Measurements from ENCODE around the gene PRSS23.

The PRSS23 gene

GRCh38 chr11:86772999-86773398, 27.3 kb upstream of the PRSS23 start:
- Histone ChIP-seq H3K36me3 (ENCODE audit: control insufficient read depth in 5 of 5, insufficient read depth in 5 of 5, low read length in 5 of 5) (no peaks in the 10 kb centered on the region), H3K27ac (ENCODE audit: low read depth, low read length) (no peak overlapping the region), H3K9me3 (ENCODE audit: control insufficient read depth in 5 of 5, low read length in 5 of 5) (no peaks in the 10 kb centered on the region), H3K27me3 (ENCODE audit: control insufficient read depth in 5 of 5, insufficient read depth in 4 of 5, low read length in 5 of 5) (no peaks in the 10 kb centered on the region), H3K9ac (ENCODE audit: low read length in 5 of 5) (no peak overlapping the region), H3K4me1 (ENCODE audit: control insufficient read depth in 5 of 5, insufficient read depth in 5 of 5, low read length in 5 of 5) (no peaks in the 10 kb centered on the region), H3K4me3 (ENCODE audit: low read depth in 1 of 5, low read length in 5 of 5) (no peak overlapping the region)

DNA sequence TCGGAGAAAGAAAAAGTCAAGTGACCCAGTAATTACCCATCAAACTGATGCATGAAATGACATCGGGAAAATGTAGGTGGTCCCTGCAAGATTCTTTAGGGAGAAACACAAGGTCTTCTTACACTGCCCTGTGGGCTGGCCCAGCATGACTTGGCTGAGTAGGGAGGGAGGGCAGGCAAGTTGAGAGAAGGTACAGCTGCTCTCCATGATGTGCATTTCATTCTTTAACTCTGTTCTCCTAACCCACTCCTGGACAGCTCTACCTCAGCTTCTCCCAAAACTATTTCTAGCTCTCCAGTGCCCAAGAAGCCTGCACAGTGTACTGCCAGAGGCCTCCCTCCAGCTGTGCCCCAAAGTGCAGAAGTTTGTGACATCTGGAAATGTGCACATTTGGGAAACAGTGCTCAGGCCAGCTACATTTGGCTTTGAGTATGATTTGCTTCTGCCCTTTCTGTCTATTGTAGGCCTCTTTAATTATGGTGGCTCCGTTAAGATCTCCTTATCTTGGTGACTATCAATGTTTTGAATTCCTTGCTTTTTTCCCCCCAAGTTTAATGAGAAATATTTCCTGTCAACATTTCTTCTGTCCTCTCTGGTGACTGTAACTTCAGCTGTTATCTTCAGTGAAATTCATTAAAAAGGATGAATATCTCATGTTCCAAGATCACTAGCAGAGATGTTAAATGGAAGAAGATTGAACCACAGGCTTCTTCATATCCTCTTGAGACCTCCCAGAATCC, 26.7 kb upstream of the PRSS23 start:
- no peaks in the 10 kb centered on the region for H3K36me3 ChIP-seq (ENCODE audit: control insufficient read depth in 5 of 5, insufficient read depth in 5 of 5, low read length in 5 of 5)
- no peak overlapping the region for H3K9ac ChIP-seq (ENCODE audit: low read length in 5 of 5)
- H3K4me1 ChIP-seq (ENCODE audit: control insufficient read depth in 5 of 5, insufficient read depth in 5 of 5, low read length in 5 of 5): no peaks in the 10 kb centered on the region
- H3K27ac ChIP-seq (ENCODE audit: low read depth, low read length): no peak overlapping the region
- H3K4me3 ChIP-seq (ENCODE audit: low read depth in 1 of 5, low read length in 5 of 5): no peak overlapping the region
- H3K9me3 ChIP-seq (ENCODE audit: control insufficient read depth in 5 of 5, low read length in 5 of 5): no peaks in the 10 kb centered on the region
- no peaks in the 10 kb centered on the region for H3K27me3 ChIP-seq (ENCODE audit: control insufficient read depth in 5 of 5, insufficient read depth in 4 of 5, low read length in 5 of 5)

GRCh38 chr11:86774417-86774816, 25.9 kb upstream of the PRSS23 start:
- Histone ChIP-seq H3K9me3 (ENCODE audit: control insufficient read depth in 5 of 5, low read length in 5 of 5) (no peaks in the 10 kb centered on the region), H3K27ac (ENCODE audit: low read depth, low read length) (no peak overlapping the region), H3K36me3 (ENCODE audit: control insufficient read depth in 5 of 5, insufficient read depth in 5 of 5, low read length in 5 of 5) (no peaks in the 10 kb centered on the region), H3K9ac (ENCODE audit: low read length in 5 of 5) (no peak overlapping the region), H3K4me3 (ENCODE audit: low read depth in 1 of 5, low read length in 5 of 5) (no peak overlapping the region), H3K4me1 (ENCODE audit: control insufficient read depth in 5 of 5, insufficient read depth in 5 of 5, low read length in 5 of 5) (no peaks in the 10 kb centered on the region), H3K27me3 (ENCODE audit: control insufficient read depth in 5 of 5, insufficient read depth in 4 of 5, low read length in 5 of 5) (no peaks in the 10 kb centered on the region)

DNA sequence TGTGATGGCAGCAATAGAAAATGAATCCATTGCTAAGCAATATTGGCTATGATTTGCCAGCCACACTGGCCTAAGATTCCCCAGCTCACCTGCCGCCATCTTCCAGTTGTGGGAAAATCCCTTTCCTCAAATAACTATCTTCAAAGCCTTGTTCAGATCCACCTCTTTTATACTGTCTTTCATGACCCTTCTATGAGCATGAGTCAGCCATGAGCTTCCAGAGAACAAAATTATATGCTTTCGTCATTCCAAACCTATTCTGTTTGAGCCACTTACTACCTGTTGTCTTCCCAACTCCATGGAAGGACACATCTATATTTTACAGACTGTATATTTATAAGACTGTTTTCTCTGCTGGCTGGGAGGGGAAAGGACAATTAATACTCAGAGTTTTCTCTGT, 25.0 kb upstream of the PRSS23 start:
- no peaks in the 10 kb centered on the region for H3K9me3 ChIP-seq (ENCODE audit: control insufficient read depth in 5 of 5, low read length in 5 of 5)
- no peaks in the 10 kb centered on the region for H3K36me3 ChIP-seq (ENCODE audit: control insufficient read depth in 5 of 5, insufficient read depth in 5 of 5, low read length in 5 of 5)
- no peaks in the 10 kb centered on the region for H3K4me1 ChIP-seq (ENCODE audit: control insufficient read depth in 5 of 5, insufficient read depth in 5 of 5, low read length in 5 of 5)
- no peak overlapping the region for H3K4me3 ChIP-seq (ENCODE audit: low read depth in 1 of 5, low read length in 5 of 5)
- no peaks in the 10 kb centered on the region for H3K27me3 ChIP-seq (ENCODE audit: control insufficient read depth in 5 of 5, insufficient read depth in 4 of 5, low read length in 5 of 5)
- H3K9ac ChIP-seq (ENCODE audit: low read length in 5 of 5): no peak overlapping the region
- H3K27ac ChIP-seq (ENCODE audit: low read depth, low read length): no peak overlapping the region

GRCh38 chr11:86781546-86781945, 18.8 kb upstream of the PRSS23 start:
- Histone ChIP-seq H3K4me1 (ENCODE audit: control insufficient read depth in 5 of 5, insufficient read depth in 5 of 5, low read length in 5 of 5) (peaks cover 0 to 3% (median 0%) of the 10 kb centered on the region in 5 donors), H3K36me3 (ENCODE audit: control insufficient read depth in 5 of 5, insufficient read depth in 5 of 5, low read length in 5 of 5) (no peaks in the 10 kb centered on the region), H3K9ac (ENCODE audit: low read length in 5 of 5) (no peak overlapping the region), H3K27ac (ENCODE audit: low read depth, low read length) (no peak overlapping the region), H3K27me3 (ENCODE audit: control insufficient read depth in 5 of 5, insufficient read depth in 4 of 5, low read length in 5 of 5) (no peaks in the 10 kb centered on the region), H3K9me3 (ENCODE audit: control insufficient read depth in 5 of 5, low read length in 5 of 5) (no peaks in the 10 kb centered on the region), H3K4me3 (ENCODE audit: low read depth in 1 of 5, low read length in 5 of 5) (no peak overlapping the region)

DNA sequence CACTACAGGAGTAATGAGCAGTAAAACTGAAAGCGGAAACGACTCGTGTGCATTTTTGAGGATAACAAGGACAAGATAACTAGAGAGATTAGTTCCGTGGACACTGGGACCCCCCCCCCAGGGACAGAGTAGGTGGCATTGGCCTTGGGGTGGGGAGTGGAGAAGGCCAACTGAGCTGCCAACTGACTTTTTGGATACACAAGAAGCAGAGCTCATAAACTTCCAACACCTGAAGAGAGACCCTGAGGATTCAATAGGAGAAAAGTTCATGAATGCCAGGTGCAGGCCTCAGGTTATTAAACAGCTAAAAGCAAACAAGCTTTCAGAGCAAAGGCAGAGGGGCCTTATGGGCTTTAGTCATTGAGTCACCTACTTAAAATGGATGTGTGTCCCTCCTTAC, 17.6 kb upstream of the PRSS23 start:
- Histone ChIP-seq H3K4me1 (ENCODE audit: control insufficient read depth in 5 of 5, insufficient read depth in 5 of 5, low read length in 5 of 5) (peaks cover 0 to 3% (median 0%) of the 10 kb centered on the region in 5 donors), H3K36me3 (ENCODE audit: control insufficient read depth in 5 of 5, insufficient read depth in 5 of 5, low read length in 5 of 5) (no peaks in the 10 kb centered on the region), H3K27me3 (ENCODE audit: control insufficient read depth in 5 of 5, insufficient read depth in 4 of 5, low read length in 5 of 5) (no peaks in the 10 kb centered on the region), H3K9ac (ENCODE audit: low read length in 5 of 5) (no peak overlapping the region), H3K9me3 (ENCODE audit: control insufficient read depth in 5 of 5, low read length in 5 of 5) (no peaks in the 10 kb centered on the region), H3K4me3 (ENCODE audit: low read depth in 1 of 5, low read length in 5 of 5) (no peak overlapping the region), H3K27ac (ENCODE audit: low read depth, low read length) (no peak overlapping the region)

- no peaks in the 10 kb centered on the region for H3K9me3 ChIP-seq (ENCODE audit: control insufficient read depth in 5 of 5, low read length in 5 of 5)
- peaks cover 0 to 3% (median 0%) of the 10 kb centered on the region in 5 donors for H3K4me1 ChIP-seq (ENCODE audit: control insufficient read depth in 5 of 5, insufficient read depth in 5 of 5, low read length in 5 of 5)
- H3K4me3 ChIP-seq (ENCODE audit: low read depth in 1 of 5, low read length in 5 of 5): no peak overlapping the region
- no peak overlapping the region for H3K27ac ChIP-seq (ENCODE audit: low read depth, low read length)
- H3K36me3 ChIP-seq (ENCODE audit: control insufficient read depth in 5 of 5, insufficient read depth in 5 of 5, low read length in 5 of 5): no peaks in the 10 kb centered on the region
- H3K27me3 ChIP-seq (ENCODE audit: control insufficient read depth in 5 of 5, insufficient read depth in 4 of 5, low read length in 5 of 5): no peaks in the 10 kb centered on the region
- no peak overlapping the region for H3K9ac ChIP-seq (ENCODE audit: low read length in 5 of 5)
Observed at GRCh38 chr11:86783661-86784060, 16.7 kb upstream of the PRSS23 start.

GRCh38 chr11:86784241-86784681, 16.1 kb upstream of the PRSS23 start:
- Histone ChIP-seq H3K27ac (ENCODE audit: low read depth, low read length) (no peak overlapping the region), H3K9me3 (ENCODE audit: control insufficient read depth in 5 of 5, low read length in 5 of 5) (no peaks in the 10 kb centered on the region), H3K27me3 (ENCODE audit: control insufficient read depth in 5 of 5, insufficient read depth in 4 of 5, low read length in 5 of 5) (no peaks in the 10 kb centered on the region), H3K9ac (ENCODE audit: low read length in 5 of 5) (no peak overlapping the region), H3K4me3 (ENCODE audit: low read depth in 1 of 5, low read length in 5 of 5) (no peak overlapping the region), H3K4me1 (ENCODE audit: control insufficient read depth in 5 of 5, insufficient read depth in 5 of 5, low read length in 5 of 5) (peaks cover 0 to 3% (median 0%) of the 10 kb centered on the region in 5 donors), H3K36me3 (ENCODE audit: control insufficient read depth in 5 of 5, insufficient read depth in 5 of 5, low read length in 5 of 5) (no peaks in the 10 kb centered on the region)

DNA sequence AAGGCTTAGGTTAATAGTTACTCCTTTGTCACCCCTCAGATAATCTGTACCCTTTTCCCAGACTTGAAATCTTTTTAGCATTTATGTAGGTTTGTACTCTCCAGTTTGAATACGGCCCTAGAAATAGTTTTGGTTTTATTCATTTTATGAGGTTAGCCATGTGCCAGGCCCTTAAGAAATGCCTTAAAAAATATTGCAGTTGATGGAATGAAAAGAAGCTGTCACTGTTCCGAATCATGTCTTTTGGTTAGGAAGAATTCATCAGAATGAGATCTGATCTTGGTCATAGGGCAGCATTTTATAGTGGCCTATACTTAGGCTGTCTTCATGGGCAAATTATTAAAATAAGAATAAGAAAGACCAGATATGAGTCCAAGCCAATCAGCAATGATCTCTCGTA, 14.8 kb upstream of the PRSS23 start:
- Histone ChIP-seq H3K36me3 (ENCODE audit: control insufficient read depth in 5 of 5, insufficient read depth in 5 of 5, low read length in 5 of 5) (no peaks in the 10 kb centered on the region), H3K9me3 (ENCODE audit: control insufficient read depth in 5 of 5, low read length in 5 of 5) (no peaks in the 10 kb centered on the region), H3K27me3 (ENCODE audit: control insufficient read depth in 5 of 5, insufficient read depth in 4 of 5, low read length in 5 of 5) (no peaks in the 10 kb centered on the region), H3K4me3 (ENCODE audit: low read depth in 1 of 5, low read length in 5 of 5) (no peak overlapping the region), H3K27ac (ENCODE audit: low read depth, low read length) (no peak overlapping the region), H3K9ac (ENCODE audit: low read length in 5 of 5) (no peak overlapping the region), H3K4me1 (ENCODE audit: control insufficient read depth in 5 of 5, insufficient read depth in 5 of 5, low read length in 5 of 5) (peaks cover 0 to 3% (median 0%) of the 10 kb centered on the region in 5 donors)

GRCh38 chr11:86787018-86787536, 13.3 kb upstream of the PRSS23 start:
- H3K4me3 ChIP-seq (ENCODE audit: low read depth in 1 of 5, low read length in 5 of 5): no peak overlapping the region
- no peaks in the 10 kb centered on the region for H3K36me3 ChIP-seq (ENCODE audit: control insufficient read depth in 5 of 5, insufficient read depth in 5 of 5, low read length in 5 of 5)
- peaks cover 0 to 3% (median 0%) of the 10 kb centered on the region in 5 donors for H3K4me1 ChIP-seq (ENCODE audit: control insufficient read depth in 5 of 5, insufficient read depth in 5 of 5, low read length in 5 of 5)
- H3K27ac ChIP-seq (ENCODE audit: low read depth, low read length): no peak overlapping the region
- H3K27me3 ChIP-seq (ENCODE audit: control insufficient read depth in 5 of 5, insufficient read depth in 4 of 5, low read length in 5 of 5): no peaks in the 10 kb centered on the region
- no peak overlapping the region for H3K9ac ChIP-seq (ENCODE audit: low read length in 5 of 5)
- no peaks in the 10 kb centered on the region for H3K9me3 ChIP-seq (ENCODE audit: control insufficient read depth in 5 of 5, low read length in 5 of 5)

All from subcutaneous abdominal adipose tissue (tissue), 5 donors.